Measurements from ENCODE around the gene ZNRF2. TPM values are rescaled to one million over a fixed set of nuclear protein-coding genes. Genes with fewer than 3 reads are reported as not detected.

The ZNRF2 gene
- total and polyA plus RNA-seq, 2 of the 4 experiments (the other 2 are of a cell fraction) = 0.31 to 0.54 TPM

DNA sequence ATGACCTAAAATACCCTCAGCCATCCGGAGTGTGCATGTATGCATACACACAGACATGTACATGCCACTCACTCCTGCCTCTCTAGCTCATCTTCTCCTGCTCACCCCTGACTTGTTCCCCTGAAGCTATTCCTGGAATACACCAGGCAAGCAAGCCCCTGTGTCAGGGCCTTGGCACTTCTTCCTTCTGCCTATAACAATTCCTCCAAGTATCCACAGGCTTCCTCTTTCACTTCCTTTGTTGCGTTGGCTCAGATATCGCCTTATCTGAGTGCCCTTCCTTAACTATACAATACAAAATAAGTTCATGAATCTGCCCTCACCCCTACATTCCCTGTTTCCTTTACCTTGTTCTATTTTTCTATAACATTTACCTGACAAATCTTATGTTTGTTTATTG is 105.4 kb downstream of the ZNRF2 start:
- no peak overlapping the region for H2BK120ac ChIP-seq (ENCODE audit: low read depth, low read length)
- no peak overlapping the region for H3K56ac ChIP-seq (ENCODE audit: extremely low read depth, insufficient read depth, low read length)
- H2BK5ac ChIP-seq (ENCODE audit: low read depth, low read length, poor library complexity, severe bottlenecking) = no peak overlapping the region
- no peak for TF ChIP-seq BHLHE40 (IDR thresholded peaks at IDR 0.05; ENCODE audit: low read depth, low read length)
- TF ChIP-seq CHD1 (IDR thresholded peaks at IDR 0.05; ENCODE audit: low read depth, low read length) = no peak
- TF ChIP-seq FOS (IDR thresholded peaks at IDR 0.05; ENCODE audit: low read depth, low read length) = no peak
- TF ChIP-seq CEBPB (IDR thresholded peaks at IDR 0.05; ENCODE audit: low read depth, low read length) = no peak
- TF ChIP-seq MAZ (IDR thresholded peaks at IDR 0.05; ENCODE audit: borderline replicate concordance, low read depth, low read length) = no peak
- TF ChIP-seq POLR2A (IDR thresholded peaks at IDR 0.05; ENCODE audit: low read depth, low read length) = no peak
- no peak for TF ChIP-seq RAD21 (IDR thresholded peaks at IDR 0.05; ENCODE audit: low read length)
- TF ChIP-seq, protein P1, sequence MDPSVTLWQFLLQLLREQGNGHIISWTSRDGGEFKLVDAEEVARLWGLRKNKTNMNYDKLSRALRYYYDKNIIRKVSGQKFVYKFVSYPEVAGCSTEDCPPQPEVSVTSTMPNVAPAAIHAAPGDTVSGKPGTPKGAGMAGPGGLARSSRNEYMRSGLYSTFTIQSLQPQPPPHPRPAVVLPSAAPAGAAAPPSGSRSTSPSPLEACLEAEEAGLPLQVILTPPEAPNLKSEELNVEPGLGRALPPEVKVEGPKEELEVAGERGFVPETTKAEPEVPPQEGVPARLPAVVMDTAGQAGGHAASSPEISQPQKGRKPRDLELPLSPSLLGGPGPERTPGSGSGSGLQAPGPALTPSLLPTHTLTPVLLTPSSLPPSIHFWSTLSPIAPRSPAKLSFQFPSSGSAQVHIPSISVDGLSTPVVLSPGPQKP (IDR thresholded peaks at IDR 0.05; ENCODE audit: borderline replicate concordance, low read depth, low read length) = no peak
- TF ChIP-seq MAFK (IDR thresholded peaks at IDR 0.05; ENCODE audit: low read depth, low read length) = no peak
- TF ChIP-seq RFX5 (IDR thresholded peaks at IDR 0.05; ENCODE audit: low read depth, low read length) = no peak
- TF ChIP-seq, protein P2, sequence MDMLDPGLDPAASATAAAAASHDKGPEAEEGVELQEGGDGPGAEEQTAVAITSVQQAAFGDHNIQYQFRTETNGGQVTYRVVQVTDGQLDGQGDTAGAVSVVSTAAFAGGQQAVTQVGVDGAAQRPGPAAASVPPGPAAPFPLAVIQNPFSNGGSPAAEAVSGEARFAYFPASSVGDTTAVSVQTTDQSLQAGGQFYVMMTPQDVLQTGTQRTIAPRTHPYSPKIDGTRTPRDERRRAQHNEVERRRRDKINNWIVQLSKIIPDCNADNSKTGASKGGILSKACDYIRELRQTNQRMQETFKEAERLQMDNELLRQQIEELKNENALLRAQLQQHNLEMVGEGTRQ (IDR thresholded peaks at IDR 0.05; ENCODE audit: low read depth, low read length) = no peak
- TF ChIP-seq NFE2L2 (IDR thresholded peaks at IDR 0.05; ENCODE audit: low read depth, low read length) = no peak
- TF ChIP-seq RCOR1 (IDR thresholded peaks at IDR 0.05; ENCODE audit: insufficient replicate concordance, low read length) = no peak
- TF ChIP-seq SMC3 (IDR thresholded peaks at IDR 0.05; ENCODE audit: low read depth, low read length) = no peak
- no peak for TF ChIP-seq MXI1 (IDR thresholded peaks at IDR 0.05; ENCODE audit: borderline replicate concordance, low read depth, low read length)
- TF ChIP-seq, protein P3, sequence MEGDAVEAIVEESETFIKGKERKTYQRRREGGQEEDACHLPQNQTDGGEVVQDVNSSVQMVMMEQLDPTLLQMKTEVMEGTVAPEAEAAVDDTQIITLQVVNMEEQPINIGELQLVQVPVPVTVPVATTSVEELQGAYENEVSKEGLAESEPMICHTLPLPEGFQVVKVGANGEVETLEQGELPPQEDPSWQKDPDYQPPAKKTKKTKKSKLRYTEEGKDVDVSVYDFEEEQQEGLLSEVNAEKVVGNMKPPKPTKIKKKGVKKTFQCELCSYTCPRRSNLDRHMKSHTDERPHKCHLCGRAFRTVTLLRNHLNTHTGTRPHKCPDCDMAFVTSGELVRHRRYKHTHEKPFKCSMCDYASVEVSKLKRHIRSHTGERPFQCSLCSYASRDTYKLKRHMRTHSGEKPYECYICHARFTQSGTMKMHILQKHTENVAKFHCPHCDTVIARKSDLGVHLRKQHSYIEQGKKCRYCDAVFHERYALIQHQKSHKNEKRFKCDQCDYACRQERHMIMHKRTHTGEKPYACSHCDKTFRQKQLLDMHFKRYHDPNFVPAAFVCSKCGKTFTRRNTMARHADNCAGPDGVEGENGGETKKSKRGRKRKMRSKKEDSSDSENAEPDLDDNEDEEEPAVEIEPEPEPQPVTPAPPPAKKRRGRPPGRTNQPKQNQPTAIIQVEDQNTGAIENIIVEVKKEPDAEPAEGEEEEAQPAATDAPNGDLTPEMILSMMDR (conservative IDR thresholded peaks at IDR 0.05; ENCODE audit: low read depth, low read length) = no peak
- no peak overlapping the region for H3K4ac ChIP-seq (ENCODE audit: low read depth, low read length)
- no peaks in the 10 kb centered on the region for H3K9me3 ChIP-seq (ENCODE audit: control insufficient read depth, insufficient read depth, low read length)
- ChIA-PET POLR2A (ENCODE audit: unreplicated experiment) (no interaction called here), CTCF (no interaction called here)
- ATAC-seq (ENCODE audit: low read depth) (no peak), DNase-seq (no peak)
- dilution Hi-C loops (cut with HindIII; ENCODE audit: low sequenced_read_pairs, unreplicated experiment) = no loop called here
- H4K91ac ChIP-seq (ENCODE audit: insufficient read depth, low read depth, low read length) = no peak overlapping the region
- H2AK5ac ChIP-seq (ENCODE audit: low read depth, low read length) = no peak overlapping the region
- intact Hi-C loops (cut with micrococcal nuclease) = no loop called here
- no peaks in the 10 kb centered on the region for H3K36me3 ChIP-seq (ENCODE audit: control insufficient read depth, insufficient read depth, low read length)
- no peak overlapping the region for H3K9ac ChIP-seq (ENCODE audit: low read depth, low read length)
- 94% methylated on average over 3 of the region's 3 CpGs; no CpG with 5 or more reads in 1 of the 2 experiments for WGBS, 2 experiments (ENCODE audit: extremely low coverage in 2 of 2, insufficient read length in 1 of 2)
- H3K79me1 ChIP-seq (ENCODE audit: low read depth in 1 of 2, low read length in 2 of 2) = no peaks in the 10 kb centered on the region
- H4K5ac ChIP-seq (ENCODE audit: low read depth, low read length) = no peak overlapping the region
- H2BK20ac ChIP-seq (ENCODE audit: low read depth, low read length) = no peak overlapping the region
- no peak overlapping the region for H3K18ac ChIP-seq (ENCODE audit: low read depth, low read length)
- no peak overlapping the region for H2AK9ac ChIP-seq (replicated peaks; ENCODE audit: low read depth, low read length, poor library complexity)
- H2AFZ ChIP-seq (replicated peaks; ENCODE audit: low read length, poor library complexity) = no peak overlapping the region
- H4K20me1 ChIP-seq (ENCODE audit: insufficient read depth, low read length) = no peaks in the 10 kb centered on the region
- no peak overlapping the region for H4K8ac ChIP-seq (ENCODE audit: low read depth in 2 of 2, low read length in 2 of 2)
- H3K27ac ChIP-seq (ENCODE audit: insufficient read depth, low read length) = no peak overlapping the region
- in situ Hi-C loops (cut with MboI; ENCODE audit: low sequenced_read_pairs) = no loop called here
- no peak overlapping the region for H3K23ac ChIP-seq (ENCODE audit: low read depth, low read length)
- no peak overlapping the region for H3K14ac ChIP-seq (replicated peaks; ENCODE audit: low read depth, low read length)
- no TSS peak for BruUV-seq (replicated peaks)
- no peak overlapping the region for H3K4me2 ChIP-seq (ENCODE audit: low read depth, low read length)
- H3K4me1 ChIP-seq (ENCODE audit: control insufficient read depth, insufficient read depth, low read length) = no peaks in the 10 kb centered on the region
- no peaks in the 10 kb centered on the region for H3K27me3 ChIP-seq (ENCODE audit: control insufficient read depth, insufficient read depth, low read length)
- H3K4me3 ChIP-seq (ENCODE audit: insufficient read depth, low read depth, low read length) = no peak overlapping the region
- no peak overlapping the region for H2BK15ac ChIP-seq (ENCODE audit: low read depth, low read length)
- H3K9me1 ChIP-seq (ENCODE audit: insufficient read depth, low read length) = no peaks in the 10 kb centered on the region

Data from IMR-90 (cell line).